HG03571 (cell line): ENCODE data around the gene AJUBA.
"Not testable (repeated sequence)": the region's sequence is repeated elsewhere in the genome, so short reads cannot be mapped to it uniquely, and the experiment has no call there.

ENCODE experiments used
- ATAC-seq: cut with Tn5 transposase; IDR thresholded peaks from one replicate; pipeline ENCODE4 v1.9.1; 2021; ENCODE audit not compliant: unreplicated experiment

AJUBA gene

DNA sequence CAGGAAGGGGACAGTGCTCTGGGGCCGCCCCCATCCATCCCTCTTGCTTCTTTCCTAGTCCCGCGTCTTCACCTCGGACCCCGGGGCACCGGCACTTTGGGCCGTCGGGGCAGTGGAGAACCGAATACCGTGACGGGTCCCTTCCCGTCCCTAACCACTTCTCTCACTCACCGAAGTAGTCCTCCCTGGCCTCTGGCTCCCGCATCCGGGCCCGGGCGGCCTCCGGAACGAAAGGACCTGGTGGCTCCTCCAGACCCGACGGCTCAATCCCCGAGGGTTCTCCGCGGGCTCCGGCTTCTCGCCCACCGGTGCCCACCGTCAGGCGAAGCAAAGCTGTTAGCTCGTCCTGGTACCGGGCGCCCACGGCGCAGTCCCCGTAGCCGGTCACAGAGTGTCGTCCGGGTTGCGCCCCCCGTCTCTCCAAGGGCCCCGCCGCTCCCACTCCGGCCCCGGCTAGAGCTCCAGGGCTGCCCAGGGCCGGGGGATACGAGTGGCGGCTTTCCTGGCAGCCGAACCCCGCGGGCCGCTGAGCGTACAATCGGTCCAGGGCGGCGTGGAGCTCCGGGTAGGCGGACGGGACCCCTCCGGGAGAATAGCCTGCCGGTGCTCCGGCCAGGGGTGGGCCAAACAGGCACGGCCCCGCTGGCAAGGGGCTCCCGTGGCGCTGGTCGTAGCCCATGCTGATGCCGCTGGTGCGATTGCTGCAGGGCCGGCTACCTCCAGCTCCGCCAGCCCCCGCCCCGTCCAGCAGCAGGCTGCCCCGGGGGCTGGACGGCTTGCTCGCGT, 1.1 kb downstream of the AJUBA start:
- ATAC-seq, result no peak

DNA sequence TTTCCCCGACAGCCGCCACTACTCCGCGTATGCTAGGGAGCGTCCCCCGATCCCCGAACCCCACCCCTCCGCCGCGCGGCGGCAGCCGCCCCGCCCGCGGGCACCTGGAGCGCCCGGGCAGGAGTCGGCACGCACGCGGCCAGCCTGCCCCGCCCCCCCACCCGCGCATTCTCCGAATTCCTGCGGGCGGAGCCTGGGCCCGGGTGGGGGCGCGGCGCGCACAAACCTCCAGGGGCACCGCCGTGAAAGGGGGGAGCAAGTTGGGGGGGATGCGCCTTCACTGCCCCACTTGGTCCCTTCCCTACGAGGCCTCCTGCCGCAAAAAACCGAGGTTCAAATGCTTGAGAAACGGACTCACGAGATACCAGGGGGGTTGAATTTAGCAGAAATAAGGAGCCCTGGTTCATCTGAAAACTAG, 1.7 kb downstream of the AJUBA start:
- no peak for ATAC-seq

DNA sequence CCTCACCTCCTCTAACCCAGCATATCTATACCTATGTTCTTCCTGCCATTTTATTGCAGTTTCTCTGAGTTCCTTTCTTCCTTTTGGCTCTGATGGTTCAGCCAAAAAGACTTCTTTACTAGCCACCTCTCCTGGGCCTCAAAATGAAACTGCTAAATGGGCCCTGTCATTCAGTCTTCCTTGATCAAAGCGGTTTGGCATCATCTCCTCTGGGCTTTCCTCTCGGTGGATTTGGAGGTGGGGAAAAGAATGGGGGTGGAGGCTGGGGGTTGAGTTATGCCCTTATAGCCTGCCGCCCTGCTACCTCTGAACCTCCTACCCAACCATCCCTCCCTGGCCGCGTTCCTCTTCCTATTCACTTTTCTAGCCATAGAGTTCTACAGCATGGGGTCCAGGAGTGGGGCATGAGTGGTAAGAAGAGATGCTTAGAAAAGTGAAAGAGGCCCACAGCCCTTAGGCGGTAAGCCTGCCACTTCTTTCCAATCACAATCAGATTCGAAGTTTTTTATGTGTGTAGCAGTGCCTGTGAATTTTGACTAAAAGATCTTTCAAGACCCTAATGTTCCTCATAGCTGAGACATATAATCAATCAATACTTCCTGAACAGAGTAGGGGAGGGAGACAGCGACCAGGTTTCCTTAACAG, 2.5 kb downstream of the AJUBA start:
- no peak for ATAC-seq

DNA sequence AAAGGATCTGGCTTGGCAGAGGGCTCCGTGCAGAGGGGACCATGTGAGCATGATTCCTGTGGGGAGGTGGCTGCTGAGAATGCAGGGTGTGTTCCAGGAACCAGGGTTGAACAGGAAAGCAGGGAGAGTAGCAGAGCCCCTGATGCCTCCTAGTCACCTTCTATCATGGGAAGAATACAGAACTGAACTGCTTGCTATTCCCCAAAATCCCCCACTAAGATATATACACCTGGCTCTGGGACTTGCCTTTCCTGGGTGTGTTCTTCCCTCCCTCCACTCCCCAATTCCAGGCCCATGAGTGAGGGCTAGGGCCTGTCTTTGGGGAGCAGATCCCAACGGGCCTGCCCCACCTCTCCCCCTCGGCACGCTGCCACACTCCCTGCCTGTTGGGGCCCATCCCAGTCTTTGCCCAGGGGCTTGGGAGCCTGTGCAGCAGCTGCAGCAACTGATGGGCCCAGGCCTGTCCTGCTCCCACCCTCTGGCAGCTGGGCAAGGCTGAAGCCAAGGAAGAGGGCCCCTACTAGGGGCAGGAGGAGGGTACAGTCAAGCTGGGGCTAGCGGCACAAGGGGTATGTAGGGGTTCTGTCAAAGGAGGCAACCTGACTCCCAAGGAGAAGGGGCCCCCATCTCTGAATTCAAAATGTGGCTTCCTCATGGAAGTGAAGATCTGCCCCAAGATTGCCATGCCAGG, 3.2 kb downstream of the AJUBA start:
- no peak for ATAC-seq

DNA sequence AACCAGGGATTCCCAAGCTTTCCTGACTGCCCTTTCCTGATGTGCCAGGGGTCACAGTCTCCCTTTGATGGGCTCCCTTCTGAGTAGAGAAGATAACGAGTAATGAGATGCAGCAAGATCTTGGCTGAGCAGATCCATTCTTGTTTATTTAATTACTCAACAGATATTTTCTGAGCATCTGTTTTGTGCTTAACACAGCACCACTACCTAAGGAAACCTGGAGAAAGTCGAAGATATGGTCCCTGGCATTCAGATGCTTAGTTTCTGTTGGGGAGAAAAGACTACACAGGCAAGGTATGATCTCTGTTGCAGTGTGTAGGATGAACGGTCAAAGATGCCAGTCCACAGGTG, 3.9 kb downstream of the AJUBA start:
- ATAC-seq, result no peak

DNA sequence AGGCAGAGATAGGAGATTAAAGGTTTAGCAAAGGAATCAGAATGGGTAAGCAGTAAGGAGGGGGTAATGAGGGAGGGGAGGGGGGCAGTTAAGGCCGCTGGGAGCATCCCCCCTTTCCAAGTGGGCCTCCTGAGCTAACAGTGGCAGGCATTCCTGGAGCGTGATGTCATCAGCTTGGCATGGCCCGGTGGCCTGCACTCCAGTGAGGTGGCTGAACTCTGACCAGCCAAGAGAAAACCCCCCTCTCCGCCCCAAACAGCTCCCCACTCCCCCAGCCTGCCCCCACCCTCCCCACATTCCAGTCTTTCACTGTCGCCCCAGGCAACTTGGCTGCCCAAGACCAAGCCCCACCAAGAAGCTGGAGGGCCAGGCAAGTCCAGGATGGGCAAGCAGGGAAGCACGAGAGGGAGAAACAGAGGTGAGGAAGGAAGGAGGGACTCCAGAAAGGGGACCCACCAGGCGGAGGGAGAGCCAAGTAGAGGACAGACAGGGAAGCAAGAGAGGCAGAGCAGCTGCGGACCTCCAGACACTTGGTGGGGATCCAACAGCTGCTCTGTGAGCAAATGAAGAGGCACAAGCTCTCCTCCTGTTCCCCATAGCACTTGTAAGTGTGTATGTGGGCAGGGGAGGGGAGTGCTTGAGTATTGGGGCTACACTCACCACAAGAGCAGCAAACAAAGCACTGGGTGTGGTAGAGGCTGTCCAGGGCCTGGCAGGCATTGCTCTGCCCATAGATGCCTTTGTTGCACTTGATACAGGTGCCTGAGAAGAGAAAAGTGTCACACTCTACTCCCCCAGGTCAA, 4.5 kb downstream of the AJUBA start:
- no peak for ATAC-seq

DNA sequence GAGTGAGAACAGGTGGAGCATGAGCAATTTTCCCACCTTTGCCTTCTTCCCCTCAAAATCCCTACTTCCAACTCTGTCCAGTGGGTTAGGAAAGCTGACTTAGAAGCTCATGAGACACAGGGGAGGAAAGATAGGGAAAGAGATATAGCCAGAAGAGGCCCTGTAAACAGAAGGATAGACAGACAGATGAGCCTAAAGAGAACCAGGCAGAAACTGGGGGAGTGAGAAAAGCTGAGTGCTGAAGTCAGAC, 5.0 kb downstream of the AJUBA start:
- no peak for ATAC-seq

DNA sequence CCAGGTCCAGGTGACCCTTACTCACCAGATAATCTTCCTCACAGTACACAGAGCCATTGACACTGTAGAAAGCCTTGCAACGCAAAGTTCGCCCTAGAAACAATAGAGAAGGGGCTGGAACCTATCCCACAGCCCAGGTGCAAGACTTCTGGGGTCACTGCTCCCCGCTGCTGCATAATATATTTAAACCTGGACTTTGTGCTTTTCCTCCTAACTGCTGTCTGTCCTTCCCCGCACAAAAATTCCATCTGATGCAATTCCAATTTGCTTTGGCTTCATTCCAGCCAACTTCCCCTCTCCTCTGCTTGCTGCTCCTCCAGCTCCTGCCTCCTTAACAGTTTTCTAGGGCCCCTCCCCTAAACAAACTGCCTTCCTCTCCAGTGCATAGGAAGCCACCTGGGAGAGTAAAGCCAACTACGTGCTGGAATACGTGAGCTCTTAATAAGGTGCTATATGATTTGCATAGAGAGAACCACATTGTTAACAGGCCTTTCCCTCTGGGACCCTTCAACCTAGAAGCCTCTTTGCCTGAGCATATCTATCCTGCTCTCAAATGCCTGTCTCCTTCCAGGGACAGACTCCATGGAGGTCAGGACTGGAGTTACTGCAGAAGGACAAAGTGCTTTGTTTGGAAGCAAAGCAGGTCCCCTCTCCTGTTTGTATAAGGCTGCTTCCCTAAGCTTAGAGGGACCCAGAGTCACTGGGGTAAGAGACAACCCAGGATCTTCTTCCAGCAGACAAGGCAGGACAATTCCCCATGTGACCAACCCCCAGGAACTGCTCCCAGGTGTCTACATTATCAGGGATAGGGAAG, 5.5 kb downstream of the AJUBA start:
- ATAC-seq, result no peak

DNA sequence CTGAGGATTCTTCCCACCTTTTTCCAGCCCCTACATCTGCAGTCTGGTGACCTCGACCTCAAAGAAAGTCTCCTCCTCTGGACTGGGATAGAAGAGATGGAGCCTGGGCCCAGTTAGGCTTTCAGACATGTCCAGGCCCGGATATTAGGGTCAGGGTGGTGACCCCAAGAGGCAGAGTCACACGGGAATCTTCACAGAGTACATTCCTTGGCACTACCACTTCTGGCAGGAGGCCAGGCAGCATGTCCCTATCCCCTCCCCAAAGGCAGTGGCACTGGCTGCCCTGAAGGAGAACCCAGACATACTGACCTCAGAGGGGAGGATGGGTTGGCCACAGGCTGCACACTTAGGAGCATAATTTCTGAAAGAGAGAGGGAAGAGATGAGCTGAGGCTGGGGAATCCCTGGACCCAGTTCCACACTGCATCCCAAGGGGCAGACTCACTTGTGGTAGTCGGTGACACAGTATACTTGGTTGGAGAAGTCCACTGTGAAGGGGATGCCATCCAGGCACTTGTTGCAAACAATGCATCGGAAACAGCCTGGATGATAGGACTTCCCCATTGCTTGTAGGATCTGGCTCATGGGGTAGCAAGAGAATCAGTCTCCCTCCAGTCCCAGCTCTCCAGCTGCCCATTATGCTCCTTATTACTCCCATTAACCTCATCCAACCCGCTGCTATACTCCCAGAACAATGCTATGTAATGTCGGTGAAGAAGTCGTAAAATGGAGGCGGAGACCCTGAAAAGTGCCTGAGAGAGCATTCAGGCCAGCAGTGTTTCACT, 7.6 kb downstream of the AJUBA start:
- ATAC-seq, result no peak

DNA sequence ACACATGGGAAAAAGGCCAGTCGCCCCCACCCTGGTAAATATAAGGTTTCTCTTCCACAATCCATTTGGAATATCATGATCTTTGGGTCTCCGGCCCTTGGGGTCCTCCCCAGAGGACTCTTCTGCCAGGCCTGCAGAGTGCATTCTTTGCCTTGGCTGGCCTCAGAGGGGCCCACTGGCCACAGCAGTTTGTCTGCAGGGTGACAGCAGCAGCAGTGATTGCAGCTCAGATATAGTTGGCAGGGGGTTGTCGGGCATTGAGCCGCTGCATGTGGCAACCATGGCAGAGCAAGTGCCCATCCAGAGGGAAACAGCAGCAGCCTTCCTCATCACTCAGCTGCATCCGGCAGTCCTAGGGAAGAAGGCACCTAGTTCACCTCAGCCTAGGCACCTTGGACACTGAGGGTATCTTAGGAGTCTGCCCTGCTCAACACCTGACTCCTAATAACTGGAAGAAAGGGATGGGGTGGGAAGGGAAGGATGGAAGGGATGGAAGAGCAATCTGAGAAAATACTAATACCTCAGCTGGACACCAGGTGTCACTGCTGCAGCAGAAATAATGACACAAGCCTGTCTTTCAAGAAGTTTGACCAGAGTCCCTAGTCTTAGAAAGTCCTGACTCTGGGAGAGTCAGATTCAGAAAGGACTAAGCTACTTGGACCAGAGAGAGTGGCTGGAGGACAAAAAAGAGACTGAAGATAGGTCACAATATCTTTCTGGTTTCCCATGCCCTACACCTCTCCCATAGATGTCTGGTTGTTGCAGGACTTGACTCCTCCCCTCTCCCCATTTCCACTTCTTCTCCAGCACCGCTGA, 8.9 kb downstream of the AJUBA start:
- no peak for ATAC-seq

DNA sequence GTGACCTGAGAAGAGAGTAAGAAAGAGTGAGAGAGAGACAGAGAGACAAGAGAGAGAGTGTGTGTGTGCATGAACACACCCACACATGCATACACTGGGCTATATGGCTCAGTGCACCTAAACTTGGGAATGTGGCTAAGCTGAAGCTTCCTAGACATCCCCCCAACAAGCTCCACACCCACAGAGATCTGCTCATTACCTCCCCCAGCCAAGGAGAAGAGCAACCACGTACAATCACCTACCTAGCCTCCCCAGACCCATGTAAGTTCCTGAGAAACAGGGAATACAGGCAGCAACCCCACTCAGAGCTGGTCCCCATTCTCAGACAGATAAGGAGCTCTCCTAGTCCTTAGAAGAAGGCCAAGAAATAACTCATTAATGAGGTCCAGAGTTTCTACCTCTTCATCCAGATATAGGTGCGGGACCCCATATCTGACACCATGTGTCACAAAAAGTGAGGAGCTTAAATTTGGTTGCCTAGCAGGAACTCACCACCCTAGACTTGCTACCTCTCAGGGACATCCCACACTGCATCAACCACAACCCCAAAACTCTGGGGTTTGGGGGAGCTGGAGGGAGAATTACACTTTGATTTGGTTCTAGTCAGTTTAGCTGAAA, 9.9 kb downstream of the AJUBA start:
- no peak for ATAC-seq

DNA sequence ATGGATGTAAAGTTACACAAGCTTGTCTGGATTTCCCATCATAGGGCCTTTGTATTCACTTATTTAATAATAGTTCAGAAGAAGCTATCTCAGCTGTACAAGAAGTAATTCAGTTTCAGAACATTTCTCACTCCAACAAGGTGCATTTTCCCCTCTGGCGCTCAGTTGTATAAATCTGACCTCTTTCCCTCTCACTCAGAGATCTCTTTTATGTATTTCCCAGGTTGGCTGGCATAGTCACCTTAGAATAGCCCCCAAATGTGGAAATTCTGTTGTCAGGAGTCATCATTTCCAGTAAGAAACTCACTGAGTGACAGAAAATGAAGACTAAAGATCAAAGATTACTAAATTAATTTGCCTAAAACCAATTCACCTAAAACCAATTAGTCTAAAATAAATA, 11.2 kb downstream of the AJUBA start:
- ATAC-seq, result no peak

DNA sequence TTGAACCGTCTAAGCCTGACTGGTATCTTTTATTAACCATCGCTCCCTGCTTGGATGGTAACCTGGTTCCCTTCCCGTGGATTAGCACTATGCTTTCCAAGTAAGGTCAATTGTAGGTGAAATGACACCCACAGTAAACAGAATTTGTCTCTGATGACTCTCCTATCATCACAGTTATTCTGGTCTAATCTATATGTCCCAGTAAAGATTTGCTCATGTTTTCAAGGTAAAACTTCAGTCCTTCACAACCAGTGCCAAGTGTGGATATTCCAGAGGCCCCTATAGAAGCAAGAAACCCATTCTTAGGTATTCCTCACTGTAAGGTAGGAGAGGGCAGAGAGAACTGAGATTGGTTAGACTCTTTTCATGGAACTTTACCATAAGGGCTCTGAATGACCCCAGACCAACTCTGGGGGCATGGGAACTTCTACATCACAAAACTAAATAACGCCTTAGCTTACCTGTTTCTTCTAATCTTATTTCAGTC, 15.5 kb downstream of the AJUBA start:
- ATAC-seq, result no peak

DNA sequence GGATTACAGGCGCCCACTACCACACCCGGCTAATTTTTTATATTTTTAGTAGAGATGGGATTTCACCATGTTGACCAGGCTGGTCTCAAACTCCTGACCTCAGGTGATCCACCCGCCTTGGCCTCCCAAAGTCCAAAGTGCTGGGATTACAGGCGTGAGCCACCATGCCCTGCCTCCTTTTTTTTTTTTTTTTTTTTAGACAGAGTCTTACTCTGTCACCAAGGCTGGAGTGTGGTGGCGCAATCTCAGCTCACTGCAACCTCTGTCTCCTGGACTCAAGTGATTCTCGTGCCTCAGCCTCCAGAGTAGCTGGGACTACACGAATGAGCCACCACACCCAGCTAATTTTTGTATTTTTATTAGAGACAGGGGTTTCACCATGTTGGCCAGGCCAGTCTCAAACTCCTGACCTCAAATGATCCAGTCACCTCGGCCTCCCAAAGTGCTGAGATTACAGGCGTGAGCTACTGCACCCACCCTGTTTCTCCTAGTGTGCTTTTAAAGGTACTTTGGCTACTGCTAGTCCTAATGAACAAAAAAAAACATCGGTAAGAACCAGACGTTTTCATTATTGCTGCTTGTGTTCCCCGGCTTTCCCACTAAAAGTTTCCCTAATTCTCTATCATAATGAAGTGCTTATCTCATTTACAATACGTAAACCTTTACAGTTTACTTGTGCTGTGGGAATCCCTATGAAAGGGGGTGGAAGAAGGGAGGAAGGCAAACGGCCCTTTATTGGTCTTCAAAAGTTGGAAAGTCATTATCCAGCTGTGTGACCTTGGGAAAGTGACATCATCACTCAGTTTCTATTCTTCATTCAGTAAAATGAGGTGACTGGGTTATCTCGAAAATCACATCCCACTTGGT, 16.2 kb downstream of the AJUBA start:
- ATAC-seq, result not testable (repeated sequence)

DNA sequence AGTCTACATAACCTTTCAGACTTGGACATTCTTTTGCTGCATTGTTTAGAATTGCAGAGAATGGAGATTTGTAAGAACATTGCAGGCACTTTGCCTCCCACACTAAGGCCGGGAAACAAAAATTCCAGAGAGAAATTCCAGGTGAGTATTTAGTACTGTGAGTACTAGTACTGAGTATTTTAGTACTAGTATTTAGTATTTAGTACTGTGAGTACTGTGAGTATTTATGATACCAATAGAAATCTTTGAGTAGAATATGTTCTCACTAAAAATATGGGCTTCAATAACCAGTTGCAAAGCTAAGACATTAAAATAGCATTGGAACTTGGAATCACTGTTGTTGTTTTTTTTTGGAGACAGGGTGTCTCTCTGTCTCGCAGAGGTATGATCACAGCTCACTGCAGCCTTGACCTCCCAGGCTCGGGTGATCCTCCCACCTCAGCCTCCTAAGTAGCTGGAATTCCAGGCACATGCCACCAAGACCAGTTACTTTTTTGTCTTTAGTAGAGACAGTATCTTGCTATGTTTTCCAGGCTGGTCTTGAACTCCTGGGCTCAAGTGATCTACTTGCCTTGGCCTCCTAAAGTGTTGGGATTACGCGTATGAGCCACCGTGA, 20.2 kb downstream of the AJUBA start:
- ATAC-seq, result no peak

DNA sequence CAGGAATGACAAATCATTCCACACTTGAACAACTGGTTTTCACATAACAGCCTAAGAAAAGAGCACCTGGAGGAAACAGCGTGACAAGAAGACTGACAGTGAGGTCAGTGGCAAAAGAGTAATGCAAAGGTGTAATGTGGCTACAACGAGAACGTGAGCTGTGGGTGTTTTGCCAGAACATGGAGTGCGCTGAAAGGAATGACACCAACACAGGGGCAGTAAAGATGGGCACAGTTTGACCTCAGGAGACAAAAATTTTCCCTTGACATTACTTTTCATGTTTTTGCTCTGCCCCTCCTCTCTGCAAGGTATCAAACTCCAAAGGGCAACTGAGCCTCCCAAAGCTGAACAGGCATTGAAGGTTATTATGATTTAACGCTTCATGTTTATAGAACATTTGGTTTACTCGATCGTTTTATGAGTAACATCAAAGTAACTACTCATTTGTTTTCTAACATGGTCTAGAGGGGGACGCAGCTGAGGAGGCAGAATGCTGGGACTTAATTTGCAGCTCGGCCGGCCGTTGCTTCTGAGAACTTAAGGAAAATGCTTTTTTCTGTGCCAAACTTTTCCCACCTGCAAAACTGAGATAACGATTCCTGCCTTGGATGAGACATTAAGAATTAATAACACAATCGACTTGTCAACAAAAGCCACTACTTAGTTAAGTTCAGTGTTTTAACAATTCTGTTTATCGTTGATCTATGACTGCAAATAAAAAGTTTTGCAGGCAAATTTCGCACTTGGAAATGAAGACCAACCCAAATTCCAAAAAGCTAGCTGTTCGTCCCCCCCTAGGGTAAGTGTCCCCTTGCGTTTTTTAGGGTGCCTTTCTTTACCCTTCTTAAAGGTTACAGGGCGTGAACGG, 26.4 kb downstream of the AJUBA start:
- ATAC-seq, result no peak
